ENCODE results near the gene CD6.

DNA sequence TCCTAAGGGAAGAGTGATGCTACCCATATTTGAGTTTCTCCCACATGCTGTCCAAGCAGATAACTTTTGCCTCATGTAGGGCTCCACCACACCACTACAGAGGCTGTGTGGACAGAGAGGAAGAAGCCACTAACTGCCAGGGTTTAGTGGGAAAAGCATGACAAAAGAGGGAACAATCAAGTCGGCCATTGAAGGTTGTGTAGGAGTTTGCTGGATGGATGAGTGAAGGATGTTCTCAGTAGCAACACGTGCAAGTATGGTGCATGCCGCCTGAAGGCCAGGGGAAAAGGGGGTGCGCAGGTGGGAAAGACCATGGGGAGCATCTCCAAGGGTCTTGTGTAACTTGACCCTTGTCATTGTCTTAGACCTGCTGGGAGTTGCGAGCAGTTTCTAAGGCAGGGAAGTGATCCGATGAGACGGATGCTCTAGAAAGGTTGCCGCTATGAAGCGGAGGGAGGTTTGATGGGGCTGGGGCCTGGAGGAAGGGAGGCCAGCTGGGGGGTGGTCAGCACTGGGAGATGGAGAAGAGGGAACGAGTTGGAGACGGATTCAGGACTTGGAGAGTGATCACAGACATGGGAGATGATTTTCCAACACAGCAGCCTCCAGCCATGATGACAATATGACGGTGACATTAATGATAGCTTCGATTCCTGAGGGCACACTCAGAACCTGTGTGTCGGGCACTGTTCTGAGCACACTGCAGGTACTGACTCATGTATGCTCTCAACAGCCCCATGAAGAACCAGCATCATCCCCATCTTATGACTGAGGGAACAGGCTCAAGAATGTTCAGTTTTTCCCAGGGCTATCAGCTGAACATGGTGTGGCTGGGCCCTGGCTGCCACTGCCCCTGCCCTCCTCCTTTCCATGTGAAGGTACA lies 53.7 kb downstream of the CD6 start:
- TF ChIP-seq, protein P1, sequence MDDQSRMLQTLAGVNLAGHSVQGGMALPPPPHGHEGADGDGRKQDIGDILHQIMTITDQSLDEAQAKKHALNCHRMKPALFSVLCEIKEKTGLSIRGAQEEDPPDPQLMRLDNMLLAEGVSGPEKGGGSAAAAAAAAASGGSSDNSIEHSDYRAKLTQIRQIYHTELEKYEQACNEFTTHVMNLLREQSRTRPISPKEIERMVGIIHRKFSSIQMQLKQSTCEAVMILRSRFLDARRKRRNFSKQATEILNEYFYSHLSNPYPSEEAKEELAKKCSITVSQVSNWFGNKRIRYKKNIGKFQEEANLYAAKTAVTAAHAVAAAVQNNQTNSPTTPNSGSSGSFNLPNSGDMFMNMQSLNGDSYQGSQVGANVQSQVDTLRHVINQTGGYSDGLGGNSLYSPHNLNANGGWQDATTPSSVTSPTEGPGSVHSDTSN (IDR thresholded peaks at IDR 0.05; ENCODE audit: insufficient replicate concordance, low read depth, low read length), result no peak
- TF ChIP-seq ZNF207 (IDR thresholded peaks at IDR 0.05; ENCODE audit: borderline replicate concordance) (no peak), E2F4 (IDR thresholded peaks at IDR 0.05; ENCODE audit: low read depth, low read length) (no peak), BHLHE40 (IDR thresholded peaks at IDR 0.05; ENCODE audit: borderline replicate concordance in 1 of 2, low read depth in 2 of 2, low read length in 1 of 2) (no peak)
